Brain microvascular endothelial cell (primary cell): ENCODE measurements around the gene CPNE6.

Experiments used
- DNase-seq: peaks from one replicate; pipeline ENCODE4 v3.0.0-alpha.2; 2020
- H3K27ac ChIP-seq: fragments of 250-450 bp; sonication (Bioruptor Pico); 2 replicates; pipeline ENCODE4 v1.5.1; 2020; ENCODE audit warnings: mild to moderate bottlenecking, moderate library complexity
- H3K27me3 ChIP-seq: fragments of 250-450 bp; sonication (Bioruptor Pico); replicated peaks from 2 replicates; pipeline ENCODE4 v1.5.1; 2020; ENCODE audit warnings: mild to moderate bottlenecking
- H3K36me3 ChIP-seq: fragments of 250-450 bp; sonication (Bioruptor Pico); replicated peaks from 2 replicates; pipeline ENCODE4 v1.5.1; 2020; ENCODE audit warnings: mild to moderate bottlenecking
- H3K4me3 ChIP-seq: 2 replicates; pipeline ENCODE4 v1.5.1; 2011; ENCODE audit warnings: low read depth, mild to moderate bottlenecking, control low read depth, low read length, moderate library complexity
- in situ Hi-C: cut with HindIII; loops from 2 replicates; pipeline ENCODE4 v1.10.0; 2017; ENCODE audit warnings: low sequenced_read_pairs, low pct_ligation_motif_present
- TF ChIP-seq, protein P1 (sequence below): IDR thresholded peaks from 2 replicates; pipeline ENCODE4 v1.5.1; 2011; ENCODE audit warnings: low read depth, mild to moderate bottlenecking, moderate library complexity, low read length, control low read depth, inconsistent platforms; ENCODE audit errors: missing control alignments

The CPNE6 gene

DNA sequence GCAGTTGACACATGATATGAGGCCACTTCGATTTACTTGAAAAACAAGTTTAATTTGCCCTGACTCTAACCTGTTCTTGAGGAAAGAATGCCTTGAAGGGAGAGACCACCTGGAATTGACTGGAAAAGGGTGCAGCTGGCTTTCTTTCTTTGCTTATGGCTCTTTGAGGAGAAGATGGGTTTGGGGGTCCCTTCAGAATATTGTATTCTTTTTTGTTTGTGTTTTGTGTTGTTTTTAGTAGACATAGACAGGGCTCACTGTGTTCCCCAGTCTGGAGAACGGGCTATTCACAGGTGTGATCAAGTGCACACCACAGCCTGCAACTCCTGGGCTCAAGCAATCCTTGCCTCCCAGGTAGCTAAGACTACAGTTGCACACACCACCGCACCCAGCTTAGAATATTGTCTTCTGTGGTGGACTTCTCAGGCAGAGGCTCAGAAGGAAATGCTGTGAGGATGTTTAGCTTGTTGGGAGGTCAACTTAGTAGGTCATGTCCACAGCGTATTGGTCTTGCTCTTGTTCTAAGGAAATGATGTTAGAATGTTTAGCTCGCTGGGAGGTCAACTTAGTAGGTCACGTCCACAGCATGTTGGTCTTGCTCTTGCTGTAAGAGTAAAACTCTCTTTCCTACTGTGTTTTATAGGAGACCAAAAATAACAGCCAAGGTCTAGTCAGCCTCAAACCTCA is 44.9 kb downstream of the CPNE6 start:
- DNase-seq = no peak
- Histone ChIP-seq H3K4me3 (no peak overlapping the region), H3K27me3 (no peaks in the 10 kb centered on the region), H3K27ac (no peak overlapping the region), H3K36me3 (peaks cover 6% of the 10 kb centered on the region)
- in situ Hi-C loops = no loop called here
- TF ChIP-seq, protein P1, sequence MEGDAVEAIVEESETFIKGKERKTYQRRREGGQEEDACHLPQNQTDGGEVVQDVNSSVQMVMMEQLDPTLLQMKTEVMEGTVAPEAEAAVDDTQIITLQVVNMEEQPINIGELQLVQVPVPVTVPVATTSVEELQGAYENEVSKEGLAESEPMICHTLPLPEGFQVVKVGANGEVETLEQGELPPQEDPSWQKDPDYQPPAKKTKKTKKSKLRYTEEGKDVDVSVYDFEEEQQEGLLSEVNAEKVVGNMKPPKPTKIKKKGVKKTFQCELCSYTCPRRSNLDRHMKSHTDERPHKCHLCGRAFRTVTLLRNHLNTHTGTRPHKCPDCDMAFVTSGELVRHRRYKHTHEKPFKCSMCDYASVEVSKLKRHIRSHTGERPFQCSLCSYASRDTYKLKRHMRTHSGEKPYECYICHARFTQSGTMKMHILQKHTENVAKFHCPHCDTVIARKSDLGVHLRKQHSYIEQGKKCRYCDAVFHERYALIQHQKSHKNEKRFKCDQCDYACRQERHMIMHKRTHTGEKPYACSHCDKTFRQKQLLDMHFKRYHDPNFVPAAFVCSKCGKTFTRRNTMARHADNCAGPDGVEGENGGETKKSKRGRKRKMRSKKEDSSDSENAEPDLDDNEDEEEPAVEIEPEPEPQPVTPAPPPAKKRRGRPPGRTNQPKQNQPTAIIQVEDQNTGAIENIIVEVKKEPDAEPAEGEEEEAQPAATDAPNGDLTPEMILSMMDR = no peak

DNA sequence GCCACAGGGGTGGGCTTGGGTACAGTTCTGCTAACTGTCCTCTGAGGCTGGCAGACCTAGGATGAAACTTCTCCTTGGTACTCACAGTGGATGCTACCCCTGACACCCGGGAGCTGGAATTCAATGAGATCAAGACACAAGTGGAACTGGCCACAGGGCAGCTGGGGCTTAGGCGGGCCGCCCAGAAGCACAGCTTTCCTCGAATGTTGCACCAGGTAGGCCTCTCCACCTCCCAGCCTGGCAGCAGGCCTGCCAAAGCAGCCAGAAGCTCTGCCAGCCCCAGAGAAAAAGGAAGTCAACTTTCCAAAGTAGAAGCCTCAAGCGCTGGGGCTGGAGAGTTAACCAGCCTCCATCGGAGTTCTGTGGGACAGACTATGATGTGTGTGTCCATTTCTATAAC is 45.8 kb downstream of the CPNE6 start:
- Histone ChIP-seq H3K36me3 (peaks cover 8% of the 10 kb centered on the region), H3K27ac (no peak overlapping the region), H3K27me3 (no peaks in the 10 kb centered on the region), H3K4me3 (no peak overlapping the region)
- in situ Hi-C loops = no loop called here
- TF ChIP-seq, protein P1 = no peak
- DNase-seq = no peak

DNA sequence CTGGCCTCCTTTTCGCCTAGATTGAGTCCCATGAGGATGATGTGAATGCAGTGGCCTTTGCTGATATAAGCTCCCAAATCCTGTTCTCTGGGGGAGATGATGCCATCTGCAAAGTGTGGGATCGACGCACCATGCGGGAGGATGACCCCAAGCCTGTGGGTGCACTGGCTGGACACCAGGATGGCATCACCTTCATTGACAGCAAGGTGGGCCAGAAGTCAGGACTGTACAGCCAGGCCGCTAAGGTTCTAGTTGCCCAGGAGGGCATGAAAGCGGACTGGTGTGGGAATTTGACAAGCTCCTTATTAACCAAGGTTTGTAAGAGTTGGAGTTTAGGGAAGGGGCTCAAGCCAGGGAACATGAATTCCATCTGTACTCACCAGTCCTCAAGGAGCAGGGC is 48.3 kb downstream of the CPNE6 start:
- Histone ChIP-seq H3K27ac (no peak overlapping the region), H3K27me3 (no peaks in the 10 kb centered on the region), H3K4me3 (no peak overlapping the region), H3K36me3 (peaks cover 14% of the 10 kb centered on the region)
- TF ChIP-seq, protein P1 = no peak
- in situ Hi-C loops = no loop called here
- no peak for DNase-seq

DNA sequence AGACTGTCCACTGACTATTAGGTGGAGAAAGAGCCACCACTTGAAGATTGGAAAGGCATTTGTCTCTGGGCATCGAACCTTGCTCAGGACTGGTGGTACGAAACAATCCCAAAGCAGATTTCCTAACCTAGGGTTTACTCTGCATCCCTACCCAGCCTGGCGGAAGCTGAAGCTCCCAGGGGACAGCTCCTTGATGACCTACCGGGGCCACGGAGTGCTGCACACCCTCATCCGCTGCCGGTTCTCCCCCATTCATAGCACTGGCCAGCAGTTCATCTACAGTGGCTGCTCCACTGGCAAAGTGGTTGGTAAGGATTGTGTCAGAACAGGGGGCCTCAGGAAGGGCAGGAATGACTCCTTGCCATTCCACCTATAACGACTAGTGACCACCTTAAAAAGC is 49.8 kb downstream of the CPNE6 start:
- Histone ChIP-seq H3K27ac (no peak overlapping the region), H3K36me3 (peaks cover 14% of the 10 kb centered on the region), H3K27me3 (no peaks in the 10 kb centered on the region), H3K4me3 (no peak overlapping the region)
- DNase-seq = no peak
- TF ChIP-seq, protein P1 = no peak
- in situ Hi-C loops = no loop called here

DNA sequence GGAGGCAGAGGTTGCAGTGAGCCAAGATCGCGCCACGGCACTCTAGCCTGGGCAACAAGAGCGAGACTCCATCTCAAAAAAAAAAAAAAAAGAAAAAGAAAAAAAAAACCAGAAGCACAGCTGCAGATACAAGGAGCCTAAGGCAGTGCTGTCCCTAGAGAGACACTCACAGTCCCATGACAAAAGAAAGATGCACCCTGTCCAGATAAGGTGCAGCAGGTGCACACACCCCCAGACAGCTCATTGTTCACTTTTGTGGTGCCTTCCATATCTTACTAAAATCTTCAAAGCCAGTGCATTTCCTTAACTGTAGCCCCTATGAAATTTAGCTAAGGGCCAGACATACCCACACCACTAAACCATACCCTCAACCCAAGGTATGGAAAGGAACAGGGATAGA is 51.1 kb downstream of the CPNE6 start:
- no peak for DNase-seq
- H3K4me3 ChIP-seq = no peak overlapping the region
- TF ChIP-seq, protein P1 = no peak
- peaks cover 14% of the 10 kb centered on the region for H3K36me3 ChIP-seq
- H3K27me3 ChIP-seq = no peaks in the 10 kb centered on the region
- in situ Hi-C loops = no loop called here
- H3K27ac ChIP-seq = no peak overlapping the region

DNA sequence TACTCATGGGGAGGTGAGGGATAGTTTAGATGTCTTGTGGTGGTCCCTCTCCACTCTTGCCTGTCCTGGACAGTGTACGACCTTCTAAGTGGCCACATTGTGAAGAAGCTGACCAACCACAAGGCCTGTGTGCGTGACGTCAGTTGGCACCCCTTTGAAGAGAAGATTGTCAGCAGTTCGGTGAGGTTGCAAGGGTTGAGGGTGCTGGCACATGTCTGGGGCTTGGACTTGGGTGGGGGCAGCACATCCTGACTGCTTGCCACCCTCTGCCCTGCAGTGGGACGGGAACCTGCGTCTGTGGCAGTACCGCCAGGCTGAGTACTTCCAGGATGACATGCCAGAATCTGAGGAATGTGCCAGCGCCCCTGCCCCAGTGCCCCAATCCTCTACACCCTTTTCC is 51.5 kb downstream of the CPNE6 start:
- in situ Hi-C loops = no loop called here
- H3K27ac ChIP-seq = no peak overlapping the region
- peaks cover 14% of the 10 kb centered on the region for H3K36me3 ChIP-seq
- DNase-seq = no peak
- TF ChIP-seq, protein P1 = no peak
- H3K27me3 ChIP-seq = no peaks in the 10 kb centered on the region
- H3K4me3 ChIP-seq = no peak overlapping the region
